Cortex of kidney (tissue), 1 donor: Measurements from ENCODE around the gene SYS1.

Experiments
- DNase-seq: peaks from one replicate; lab custom pipeline; 2025; lab: John Stamatoyannopoulos, UW

The SYS1 gene

DNA sequence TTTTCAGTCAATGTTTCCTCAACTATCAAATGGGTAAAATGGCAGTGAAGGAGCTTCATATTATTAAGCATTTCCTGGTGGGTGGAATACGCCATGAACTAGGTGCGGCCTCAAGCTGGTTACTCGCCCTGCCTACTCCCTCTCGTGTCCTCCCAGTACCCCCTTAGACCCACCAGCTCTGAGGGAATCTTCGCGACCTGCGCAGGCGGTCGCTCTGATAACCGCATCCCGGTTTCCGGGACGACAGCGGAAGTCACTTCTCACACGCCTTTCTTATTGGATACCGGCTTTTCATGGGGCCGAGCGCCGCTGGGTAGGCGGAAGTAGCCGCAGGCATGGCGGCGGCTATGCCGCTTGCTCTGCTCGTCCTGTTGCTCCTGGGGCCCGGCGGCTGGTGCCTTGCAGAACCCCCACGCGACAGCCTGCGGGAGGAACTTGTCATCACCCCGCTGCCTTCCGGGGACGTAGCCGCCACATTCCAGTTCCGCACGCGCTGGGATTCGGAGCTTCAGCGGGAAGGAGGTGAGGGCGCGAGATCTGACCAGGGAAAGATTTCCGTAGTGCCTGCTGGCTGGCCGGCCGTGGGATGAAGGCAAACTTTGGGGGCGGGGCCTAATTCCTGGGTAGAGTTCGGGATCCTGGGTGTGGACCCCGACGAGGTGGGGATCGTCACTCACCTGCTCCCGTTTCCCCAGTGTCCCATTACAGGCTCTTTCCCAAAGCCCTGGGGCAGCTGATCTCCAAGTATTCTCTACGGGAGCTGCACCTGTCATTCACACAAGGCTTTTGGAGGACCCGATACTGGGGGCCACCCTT, 53.1 kb downstream of the SYS1 start, which contains the start of gene PIGT:
PIGT (plus strand) TSS at position 320 of the 816 bp plus-strand sequence; CDS start at position 336, 16 bp downstream.
- DNase-seq, result no peak

DNA sequence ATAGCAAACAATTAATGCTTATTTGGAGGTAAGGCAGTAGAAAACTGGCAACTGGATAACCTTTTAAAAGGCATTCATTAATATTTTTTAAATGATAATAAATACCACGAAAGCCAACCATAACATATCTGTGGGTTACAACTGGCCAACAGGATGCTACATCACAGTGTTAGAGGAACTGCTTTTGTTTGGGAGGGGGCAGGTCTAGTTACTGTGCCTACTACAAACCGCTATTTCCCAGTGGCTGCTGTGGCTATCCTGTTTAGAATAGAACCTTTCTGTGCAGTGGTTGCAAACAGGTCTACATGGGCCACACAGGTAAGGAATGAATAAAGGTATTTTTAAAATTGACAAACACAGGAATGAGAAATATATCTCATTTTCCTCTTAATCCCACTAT, 54.0 kb downstream of the SYS1 start:
- no peak for DNase-seq
